ENCODE data around the gene SNX14.

Gene SNX14

DNA sequence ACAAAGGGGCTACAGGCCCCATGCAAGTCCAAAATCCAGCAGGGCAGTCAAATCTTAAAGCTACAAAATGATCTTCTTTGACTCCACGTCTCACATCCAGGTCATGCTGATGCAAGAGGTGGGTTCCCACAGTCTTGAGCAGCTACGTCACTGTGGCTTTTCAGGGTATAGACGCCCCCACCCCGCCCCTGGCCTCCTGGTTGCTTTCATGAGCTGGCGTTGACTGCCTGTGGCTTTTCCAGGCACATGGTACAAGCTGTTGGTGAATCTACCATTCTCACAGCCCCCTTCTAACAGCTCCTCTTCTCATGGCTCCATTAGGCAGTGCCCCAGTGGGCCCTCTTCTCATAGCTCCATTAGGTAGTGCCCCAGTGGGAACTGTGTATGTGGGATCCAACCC, 96.8 kb downstream of the SNX14 start:
- ATAC-seq, result no peak

DNA sequence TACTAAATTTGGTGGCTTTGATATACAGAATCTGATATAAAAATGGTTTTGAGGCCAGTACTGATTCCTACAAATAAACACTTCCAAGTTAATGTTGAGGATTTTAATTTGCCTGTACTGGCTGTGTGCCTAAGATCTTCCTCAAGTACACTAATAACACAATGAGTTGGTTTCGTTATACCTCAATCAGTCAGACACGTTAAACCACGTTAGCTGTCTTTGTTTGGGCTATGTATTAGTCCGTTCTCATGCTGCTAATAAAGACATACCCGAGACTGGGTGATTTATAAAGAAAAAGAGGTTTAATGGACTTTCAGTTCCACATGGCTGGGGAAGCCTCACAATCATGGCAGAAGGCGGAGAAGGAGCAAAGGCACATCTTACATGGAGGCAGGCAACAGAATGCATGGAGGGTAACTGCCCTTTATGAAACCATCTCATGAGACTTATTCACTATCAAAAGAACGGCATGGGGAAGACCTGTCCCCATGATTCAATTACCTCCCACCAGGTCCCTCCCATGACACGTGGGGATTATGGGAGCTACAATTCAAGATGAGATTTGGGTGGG, 97.6 kb downstream of the SNX14 start:
- peak in 1 of 2 donors; percentile 79 for ATAC-seq

DNA sequence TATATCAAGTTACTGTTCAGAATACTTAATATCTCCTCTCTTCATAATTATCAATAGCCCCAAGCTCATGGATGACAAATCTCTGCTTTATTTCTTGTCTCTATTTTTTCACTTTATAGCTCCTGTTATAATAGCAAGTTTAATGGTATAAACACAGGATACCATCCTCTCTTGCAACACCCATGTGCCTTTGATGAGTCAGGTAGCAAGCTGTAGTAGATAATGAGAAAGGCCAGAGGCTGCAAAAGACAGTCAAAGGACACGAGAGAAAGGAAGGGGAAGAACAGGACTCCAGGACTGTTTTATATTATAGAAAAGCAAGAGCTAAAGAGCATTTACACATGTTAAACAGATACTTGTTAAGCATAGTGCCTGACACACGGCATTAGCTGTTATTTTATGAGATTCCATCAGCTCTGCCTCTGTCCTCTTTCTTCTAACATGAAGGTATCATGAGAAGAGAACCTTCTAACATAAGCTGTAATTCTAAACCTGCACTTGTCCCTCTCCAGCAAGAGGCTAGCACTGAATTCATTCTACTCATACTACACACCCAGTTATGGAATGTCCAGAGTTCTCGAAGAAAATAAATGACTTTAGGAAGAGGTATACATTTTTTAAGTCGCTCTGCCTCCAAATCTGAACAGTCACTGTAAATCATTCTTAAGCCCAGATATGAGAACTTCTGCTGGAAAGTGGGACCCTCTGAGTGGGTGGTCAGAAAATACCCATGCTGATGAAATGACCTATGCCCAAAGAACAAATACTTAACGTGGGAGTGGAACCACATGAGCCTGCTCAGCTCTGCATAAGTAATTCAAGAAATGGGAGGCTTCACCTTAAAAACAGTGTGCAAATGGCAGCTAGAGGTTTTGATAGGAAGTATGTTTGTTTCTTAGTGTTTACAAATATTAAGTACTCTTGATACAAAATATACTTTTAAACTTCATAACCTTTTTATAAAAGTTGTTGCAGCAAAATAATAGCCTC, 98.8 kb downstream of the SNX14 start:
- ATAC-seq, result no peak

DNA sequence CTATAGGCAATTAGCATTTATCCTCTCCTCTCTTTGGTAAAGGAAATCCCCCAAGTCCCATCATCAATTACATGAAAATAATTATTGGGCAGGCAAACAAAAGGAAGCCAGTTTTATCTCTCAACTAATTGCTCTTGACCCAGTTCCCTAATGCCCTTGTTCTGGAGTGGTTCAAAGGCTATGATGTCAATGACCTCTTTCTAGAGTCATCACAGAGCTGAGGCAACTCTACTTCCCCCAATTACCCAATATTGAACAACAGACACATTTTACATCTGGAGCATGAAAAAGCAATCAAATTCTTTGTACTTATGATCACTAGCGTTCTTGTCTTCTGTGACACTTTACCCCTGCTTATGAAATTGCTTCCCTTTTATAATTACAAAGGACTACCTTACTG, 100.3 kb downstream of the SNX14 start:
- ATAC-seq, result no peak

DNA sequence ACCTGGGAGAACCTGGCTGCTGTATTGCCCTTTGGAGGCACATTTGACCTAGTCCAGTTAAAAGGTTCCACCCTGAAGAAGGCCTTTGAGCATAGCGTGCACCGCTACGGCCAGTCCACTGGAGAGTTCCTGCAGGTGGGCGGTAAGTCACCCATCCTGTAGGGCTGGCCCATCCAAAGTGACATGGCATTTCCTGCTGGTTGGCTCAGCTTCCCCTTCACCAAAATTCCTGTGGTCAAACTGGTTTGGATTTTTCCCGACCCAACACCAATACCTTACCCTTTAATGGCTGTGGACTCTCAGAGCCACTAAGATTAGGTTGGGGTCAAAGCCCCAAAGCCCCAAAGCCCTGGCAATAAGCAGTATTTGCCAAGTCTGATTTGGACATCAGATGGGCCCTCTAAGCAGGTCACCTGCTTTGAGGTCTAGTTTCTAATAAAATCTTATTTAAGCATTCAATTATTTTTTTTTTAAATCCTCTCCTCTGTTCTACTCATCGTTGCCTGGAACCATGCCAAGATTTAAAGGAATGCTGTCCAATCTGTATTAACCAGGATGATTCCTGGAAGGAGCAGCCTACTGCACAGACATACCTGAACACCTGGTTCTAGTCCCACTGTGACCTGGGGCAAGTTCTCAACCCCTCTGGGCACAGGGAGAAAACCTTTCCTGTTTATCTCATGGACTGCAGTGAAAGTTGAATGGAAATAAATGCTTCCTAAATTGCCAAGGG, 103.0 kb downstream of the SNX14 start:
- ATAC-seq, result no peak

DNA sequence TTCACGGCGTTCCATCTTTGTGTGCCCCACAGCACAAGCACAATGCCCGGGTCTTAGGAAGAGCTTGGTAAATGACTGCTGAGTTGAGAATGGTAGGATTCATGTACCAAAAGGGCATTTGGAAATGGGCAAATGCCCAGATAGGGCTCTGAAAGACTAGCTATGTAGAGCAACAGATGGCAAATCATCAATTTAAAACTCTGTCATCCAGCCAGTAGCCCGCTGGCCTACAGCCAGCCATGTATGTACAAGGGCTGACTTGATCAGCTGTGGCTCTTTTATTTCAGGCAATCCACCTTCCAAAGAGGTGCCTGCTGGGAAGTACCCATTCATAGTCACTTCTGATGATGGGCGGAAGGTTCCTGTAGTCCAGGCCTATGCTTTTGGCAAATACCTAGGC, 108.7 kb downstream of the SNX14 start:
- ATAC-seq, result no peak

DNA sequence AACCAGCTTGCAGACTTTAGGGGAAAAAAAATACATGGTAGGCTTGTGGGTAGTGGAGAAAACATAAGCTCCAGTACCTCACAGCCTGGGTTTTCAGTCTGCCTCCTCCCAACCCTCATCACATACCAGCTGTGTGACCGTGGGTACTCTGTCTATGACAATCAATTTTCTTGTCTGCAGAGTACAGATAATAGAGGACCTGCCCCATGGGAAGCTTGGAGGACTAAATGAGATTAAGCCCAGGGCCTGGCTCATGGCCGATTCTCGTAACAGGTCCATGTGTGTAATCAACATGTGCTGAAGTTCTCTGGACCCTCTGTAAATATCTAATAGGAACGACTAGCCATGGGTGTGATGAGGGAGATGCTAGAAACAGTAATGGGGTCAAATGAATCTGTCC, 109.8 kb downstream of the SNX14 start:
- ATAC-seq, result no peak

DNA sequence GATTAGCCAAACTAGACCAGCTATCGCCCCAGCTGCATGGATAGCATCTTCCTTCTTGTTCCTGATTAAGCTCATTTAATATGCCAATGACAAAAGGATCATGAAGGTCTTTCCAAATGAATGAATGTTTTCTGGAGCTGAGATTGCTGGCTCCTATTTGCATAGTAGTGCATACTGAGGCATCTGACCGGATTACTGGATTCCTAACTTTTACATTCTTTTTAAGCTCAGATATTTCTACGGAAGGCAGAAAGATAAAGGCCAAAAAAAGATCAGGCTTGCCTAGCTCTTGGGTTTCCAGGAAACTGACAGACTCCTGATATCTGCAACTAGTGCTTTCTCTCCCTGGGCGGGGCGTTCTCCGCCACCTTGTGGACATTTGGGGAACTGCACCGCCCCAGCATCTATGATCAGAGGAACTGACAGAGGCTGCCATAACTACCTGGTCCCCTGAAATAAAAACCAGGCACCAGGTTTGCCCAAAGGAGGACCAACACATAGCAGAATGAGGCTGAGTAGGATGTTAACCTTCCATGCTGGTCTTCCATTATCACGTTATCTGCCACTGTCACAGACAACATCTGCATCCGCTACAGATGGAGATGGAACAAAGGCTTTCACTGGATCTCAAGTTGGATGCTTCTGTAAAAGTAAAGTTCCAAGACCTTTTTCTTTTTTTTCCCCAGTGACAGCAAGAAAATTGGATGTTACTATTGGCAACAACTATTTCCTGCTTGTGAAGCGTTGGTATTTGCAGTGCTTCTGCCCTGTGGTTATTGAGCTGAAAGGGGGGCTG, 110.6 kb downstream of the SNX14 start:
- ATAC-seq, result peak; percentile 64 to 75

DNA sequence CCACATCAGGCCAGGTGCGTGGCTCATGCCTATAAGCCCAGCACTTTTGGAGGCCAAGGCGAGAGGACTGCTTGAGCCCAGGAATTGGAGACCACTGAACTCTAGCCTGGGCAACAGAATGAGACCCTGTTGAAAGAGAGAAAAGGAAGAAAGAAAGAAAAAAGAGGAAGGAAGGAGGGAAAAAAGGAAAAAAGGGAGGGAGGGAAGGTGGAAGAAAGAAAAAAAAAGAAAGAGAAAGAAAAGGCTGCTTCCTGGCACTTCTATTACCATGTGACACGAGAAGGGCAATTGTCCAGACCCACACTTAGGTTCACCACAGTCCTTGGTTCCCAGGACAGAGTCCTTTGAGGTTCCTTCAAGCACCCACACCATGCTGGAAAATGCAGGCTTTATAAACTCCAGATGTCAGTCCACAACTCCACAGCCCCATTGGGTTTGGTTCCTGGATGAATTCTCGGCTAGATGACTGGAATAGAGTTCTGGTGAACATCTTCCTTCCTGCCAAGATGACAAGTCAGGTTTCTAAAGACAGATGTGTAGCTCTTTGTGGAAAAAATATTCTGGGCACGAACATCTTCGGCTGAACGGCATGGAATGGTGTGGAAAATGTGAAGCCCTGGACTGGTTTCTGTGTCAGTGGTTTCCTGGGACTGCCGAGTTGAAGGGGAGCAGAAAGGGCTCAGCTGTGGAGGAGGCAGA, 111.3 kb downstream of the SNX14 start:
- no peak for ATAC-seq

DNA sequence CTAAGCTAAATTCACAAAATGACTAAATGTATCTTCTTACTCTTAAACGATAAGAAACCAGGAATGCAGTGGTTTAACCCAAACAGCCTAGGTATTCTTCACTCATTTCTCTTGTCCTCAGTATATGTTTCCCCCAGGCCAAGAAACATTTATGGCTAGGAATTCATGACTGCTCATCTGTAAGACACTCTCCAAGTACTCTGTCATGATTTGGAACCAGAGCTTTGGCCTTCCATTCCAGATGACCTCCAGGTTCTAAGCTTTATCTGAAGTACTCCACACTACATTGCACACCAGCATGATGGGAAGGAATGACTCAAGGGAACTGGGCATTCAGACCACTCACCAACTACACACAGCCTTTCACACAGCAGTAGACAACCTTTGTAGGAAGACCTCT, 114.5 kb downstream of the SNX14 start:
- no peak for ATAC-seq

DNA sequence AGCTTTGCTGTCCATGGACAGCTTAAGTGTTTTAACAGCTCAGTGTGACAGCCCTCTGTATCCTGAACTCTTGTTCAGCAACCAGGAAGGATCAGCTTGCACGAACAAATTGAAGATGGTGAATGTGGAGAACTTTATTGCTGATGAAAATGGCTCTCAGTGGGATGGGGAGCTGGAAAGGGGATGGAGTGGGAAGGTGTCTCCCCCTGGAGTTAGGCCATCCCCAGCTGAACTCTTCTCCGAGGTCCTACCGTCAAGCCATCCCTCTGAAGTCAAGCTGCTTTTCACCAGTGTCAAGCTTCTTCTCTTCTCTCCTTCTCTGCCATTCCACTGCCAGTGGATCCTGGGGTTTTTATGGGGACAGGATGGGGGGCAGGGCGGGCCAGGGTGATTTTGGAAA, 117.1 kb downstream of the SNX14 start:
- ATAC-seq, result no peak

DNA sequence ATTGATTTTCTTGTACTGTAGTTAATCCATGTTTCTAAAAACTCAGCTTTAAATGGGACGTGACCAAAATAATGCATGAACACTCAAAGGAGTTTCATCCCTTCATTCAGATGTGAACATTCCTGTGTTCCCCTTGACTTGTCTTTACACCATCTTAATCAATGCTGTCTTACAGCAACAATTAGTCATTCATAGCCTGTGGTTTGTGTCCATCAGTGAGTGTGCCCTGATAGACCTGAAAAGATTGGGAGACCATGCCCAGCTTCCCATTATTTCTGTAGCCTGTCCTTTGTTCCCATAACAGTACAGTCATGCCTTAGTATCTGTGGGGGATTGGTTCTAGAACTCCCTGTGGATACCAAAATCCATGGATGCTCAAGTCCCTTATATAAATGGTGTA, 119.9 kb downstream of the SNX14 start:
- ATAC-seq, result no peak

DNA sequence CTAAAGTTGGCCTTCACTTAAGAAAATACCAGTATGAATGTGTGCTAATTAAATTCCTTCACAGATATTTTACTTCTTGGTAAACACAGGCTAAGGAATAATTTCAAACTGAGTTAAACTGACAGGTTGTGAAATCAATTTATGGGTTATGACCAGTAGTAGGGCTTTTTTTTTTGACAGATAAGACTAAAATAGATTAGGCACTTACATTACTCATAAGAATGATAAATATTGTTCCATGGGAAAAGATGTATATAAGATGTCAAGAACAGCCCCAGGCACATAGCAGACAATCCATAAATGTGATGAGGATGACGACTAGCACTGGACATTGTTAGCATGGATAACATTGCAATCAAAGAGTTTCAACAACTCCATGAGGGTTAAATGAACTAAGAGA, 120.9 kb downstream of the SNX14 start:
- no peak for ATAC-seq

DNA sequence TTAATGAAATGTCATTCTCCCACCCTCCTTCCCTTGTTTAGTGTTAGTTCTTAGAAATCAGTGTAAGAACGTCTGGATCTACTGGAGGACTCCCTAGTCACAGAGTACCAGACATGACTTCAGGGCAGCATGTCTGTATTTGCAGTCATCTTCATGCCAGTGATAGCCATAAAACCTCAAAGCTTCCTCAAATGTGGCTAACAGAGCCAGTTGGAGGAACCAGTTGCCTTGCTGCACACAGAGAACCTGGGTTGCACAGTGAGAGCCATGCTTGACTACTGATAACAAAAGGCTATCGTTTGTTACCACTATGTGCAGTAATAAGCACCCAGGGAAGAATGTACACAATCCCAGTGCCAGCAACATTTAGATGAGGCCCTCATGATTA, 123.6 kb downstream of the SNX14 start:
- ATAC-seq, result no peak

DNA sequence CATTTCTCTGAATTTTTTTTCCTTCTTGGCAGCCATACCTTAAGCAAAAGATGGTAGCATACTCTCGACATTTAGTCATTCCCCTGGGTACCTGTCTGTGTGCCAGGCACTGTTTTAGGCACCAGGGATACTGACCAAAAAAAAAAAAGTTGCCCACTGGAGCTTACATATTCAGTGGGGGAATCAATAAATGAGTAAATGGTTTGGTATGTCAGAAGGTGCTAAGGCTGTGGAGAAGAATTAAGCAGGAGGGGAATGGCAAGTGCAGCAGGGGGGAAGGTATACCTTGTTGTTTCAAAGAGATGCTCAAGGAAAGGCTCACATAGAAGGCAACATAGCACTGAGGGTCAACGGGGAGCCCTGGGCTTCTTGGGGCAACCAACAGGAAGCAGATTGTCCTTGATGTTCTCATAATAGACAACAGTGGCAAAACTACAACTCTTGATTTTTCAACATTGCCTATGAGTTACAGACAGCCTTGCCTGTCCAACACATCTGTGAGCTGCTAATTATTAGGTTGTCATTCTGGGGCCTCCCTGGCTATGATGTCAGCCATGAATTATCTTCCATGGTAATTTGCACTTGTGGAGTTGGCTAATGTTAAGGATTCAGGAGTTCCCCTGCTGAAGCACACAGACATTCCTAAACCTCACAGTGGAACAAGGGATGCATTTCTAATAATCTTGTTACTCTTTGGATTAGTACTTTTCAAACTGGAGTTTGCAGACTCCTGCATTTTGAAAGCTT, 124.2 kb downstream of the SNX14 start:
- no peak for ATAC-seq

DNA sequence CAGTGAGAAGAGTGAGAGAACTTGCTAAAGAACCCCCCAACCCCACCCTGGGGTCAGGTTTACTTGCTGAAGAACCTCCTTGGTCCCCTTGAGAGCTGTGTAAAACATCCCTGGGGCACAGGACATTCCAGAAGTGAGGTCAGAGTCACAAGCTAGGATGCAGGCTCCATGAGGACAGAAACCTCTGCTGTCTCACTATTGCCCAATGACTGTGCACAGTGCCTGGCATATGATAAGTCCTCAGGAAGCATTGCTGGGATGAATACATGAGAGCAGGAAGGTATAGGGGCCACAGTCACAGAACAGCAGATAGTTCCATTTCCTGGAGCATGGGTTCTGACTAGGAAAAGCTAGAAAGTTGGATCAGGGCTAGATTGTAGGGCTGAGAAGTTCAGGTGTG, 125.3 kb downstream of the SNX14 start:
- no peak for ATAC-seq

DNA sequence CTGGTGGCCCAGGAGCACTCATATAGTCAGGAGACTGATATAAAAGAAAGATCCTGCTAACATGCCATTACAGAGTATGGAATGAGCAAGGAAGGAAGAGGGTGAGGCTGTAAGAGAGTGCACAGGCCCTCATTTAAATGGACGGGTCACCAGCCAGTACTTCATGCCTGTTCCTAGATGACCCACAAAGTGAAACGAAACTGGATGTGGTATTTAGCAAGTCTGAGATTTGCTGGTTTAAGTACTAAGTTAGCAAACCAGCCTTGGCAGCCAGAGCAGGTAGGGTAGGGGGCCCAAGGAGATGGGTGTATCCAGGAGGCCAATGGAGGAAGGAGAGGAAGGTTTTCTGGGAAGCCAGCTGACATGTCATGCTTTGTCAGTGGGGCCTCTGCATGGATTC, 127.9 kb downstream of the SNX14 start:
- peak in 1 of 2 donors; percentile 5 for ATAC-seq

DNA sequence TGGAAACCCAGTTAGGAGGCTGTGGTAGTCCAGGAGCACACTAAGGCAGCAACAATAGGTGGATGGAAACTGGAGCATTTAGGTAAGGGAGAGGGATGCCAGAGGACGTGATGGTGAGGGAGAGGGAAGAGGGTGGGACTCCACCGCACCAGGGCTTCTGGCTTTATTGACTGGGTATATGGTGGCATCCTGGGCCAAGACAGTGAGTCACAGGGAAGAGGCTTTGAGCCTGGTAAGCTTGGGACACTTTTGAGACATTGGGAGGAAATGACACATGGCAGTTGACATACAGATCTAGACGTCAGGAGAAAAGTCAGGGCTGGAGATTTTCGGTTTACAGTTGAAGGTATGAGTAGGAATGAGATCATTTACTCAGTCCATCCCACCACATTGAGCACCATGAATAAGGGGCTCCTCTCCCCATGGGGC, 128.9 kb downstream of the SNX14 start:
- ATAC-seq, result peak; percentile 73 to 78

DNA sequence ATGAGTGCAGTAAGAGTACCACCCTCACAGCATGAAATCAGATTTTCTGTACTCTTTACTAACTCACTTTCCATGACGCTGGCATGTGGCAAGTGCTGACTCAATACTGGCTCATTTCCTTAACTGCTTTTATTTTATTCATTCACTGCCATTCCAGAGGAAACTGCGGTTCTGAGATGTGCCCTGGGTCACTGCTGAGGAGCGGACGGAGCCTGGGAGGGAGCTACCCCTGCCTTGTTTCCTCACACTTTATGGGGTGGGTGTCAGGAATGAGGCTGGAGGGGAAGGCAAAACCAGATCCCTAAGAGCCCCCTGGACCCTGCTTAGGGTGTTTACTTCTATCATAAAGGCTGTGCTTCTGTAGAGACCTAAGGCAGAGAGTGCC, 129.4 kb downstream of the SNX14 start:
- ATAC-seq, result peak; percentile 40 to 53

DNA sequence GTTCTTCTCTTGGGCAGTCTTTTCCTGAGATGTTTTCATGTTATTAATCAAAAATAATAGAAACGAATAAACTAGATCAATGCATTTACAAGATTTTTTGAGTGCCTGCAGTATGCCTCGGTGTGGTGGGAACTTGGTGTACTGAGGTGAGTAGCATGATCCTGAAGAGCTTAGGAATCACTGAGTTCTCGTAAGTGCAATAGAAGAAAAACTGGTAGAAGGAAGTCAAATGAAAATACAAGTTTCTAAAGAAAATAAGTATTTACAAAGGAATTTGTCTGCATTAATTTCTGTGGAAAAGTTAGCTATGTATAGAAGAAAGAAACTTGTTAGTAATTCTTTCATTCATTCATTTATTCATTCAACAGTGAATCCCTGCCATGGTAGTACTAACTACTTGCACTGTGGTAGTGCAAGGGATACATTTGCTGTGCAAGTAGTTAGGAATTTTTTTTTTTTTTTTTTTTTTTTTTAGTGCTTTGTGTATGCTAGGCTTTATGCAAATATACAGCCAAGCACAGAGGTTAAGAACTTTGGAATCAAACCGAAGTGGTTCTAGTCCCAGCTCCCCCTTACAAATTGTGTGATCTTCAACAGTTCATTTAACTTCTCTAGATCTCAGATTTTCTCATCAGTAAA, 129.9 kb downstream of the SNX14 start:
- no peak for ATAC-seq

DNA sequence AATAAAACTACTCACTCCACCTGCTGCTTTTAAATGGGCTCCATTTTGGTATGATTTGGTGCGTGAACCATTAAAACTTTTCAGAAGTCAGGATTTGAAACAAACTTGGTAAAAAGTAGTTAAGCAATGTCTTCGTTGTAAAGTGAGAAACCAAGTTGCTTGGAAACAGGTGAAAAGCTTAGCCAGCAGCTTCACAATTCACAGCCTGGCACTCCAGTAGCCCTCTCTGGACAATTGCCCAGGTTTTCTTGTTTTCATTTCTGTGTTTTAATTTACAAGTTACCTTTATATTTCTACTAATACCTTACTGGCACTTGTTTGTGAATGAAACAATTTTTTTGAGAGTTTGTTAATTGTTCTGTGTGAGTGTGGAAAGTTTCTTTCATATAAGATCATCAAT, 131.0 kb downstream of the SNX14 start:
- ATAC-seq, result no peak

Data from activated CD4-positive, CD25-positive, alpha-beta regulatory T cell treated with anti-CD3 and anti-CD28 coated beads, Interleukin-2, amount 50 U/mL, for 24 hours (primary cell).